ENCODE data around the gene PYCARD.

- TF ChIP-seq CTCF (IDR thresholded peaks at IDR 0.05 in 2 of 3, conservative IDR thresholded peaks at IDR 0.05 in 1 of 3; ENCODE audit: borderline replicate concordance in 1 of 3, insufficient read depth in 1 of 3, low read depth in 2 of 3, low read length in 2 of 3), result no peak
- no peak for TF ChIP-seq ATF3 (IDR thresholded peaks at IDR 0.05)
- no peak for TF ChIP-seq RAD21 (IDR thresholded peaks at IDR 0.05; ENCODE audit: low read depth)
- TF ChIP-seq POLR2A (IDR thresholded peaks at IDR 0.05; ENCODE audit: borderline replicate concordance, extremely low read depth, insufficient read depth, insufficient read length), result no peak
- no peak for TF ChIP-seq EZH2phosphoT487 (IDR thresholded peaks at IDR 0.05; ENCODE audit: borderline replicate concordance)
- TF ChIP-seq ELF1 (IDR thresholded peaks at IDR 0.05; ENCODE audit: borderline replicate concordance, low read depth), result no peak
- no peak for TF ChIP-seq TCF7L2 (IDR thresholded peaks at IDR 0.05; ENCODE audit: borderline replicate concordance, extremely low read depth, insufficient read depth, insufficient read length)
- no peak for TF ChIP-seq JUND (IDR thresholded peaks at IDR 0.05)
- no peak for TF ChIP-seq ZNF274 (IDR thresholded peaks at IDR 0.05; ENCODE audit: low read depth, low read length)
- TF ChIP-seq MAX (IDR thresholded peaks at IDR 0.05), result no peak
- TF ChIP-seq YY1 (IDR thresholded peaks at IDR 0.05; ENCODE audit: extremely low read depth, insufficient replicate concordance, low read depth, low read length), result no peak
- TF ChIP-seq EZH2 (IDR thresholded peaks at IDR 0.05), result no peak
Measured at GRCh38 chr16:31192856-31193642, 9.5 kb downstream of the PYCARD start.

Measured in HCT116 (cell line).